Left ventricle myocardium superior (tissue), 1 donor: ENCODE data around the gene MCUB. TPM values are rescaled to one million over a fixed set of nuclear protein-coding genes. Genes with fewer than 3 reads are reported as not detected.
"Not testable (repeated sequence)": the region's sequence is repeated elsewhere in the genome, so short reads cannot be mapped to it uniquely, and the experiment has no call there.

Experiments
- ATAC-seq: fragments of 200-7000 bp; cut with Tn5 transposase; one replicate; pipeline ENCODE4 v1.9.1; 2020; ENCODE audit warnings: mild to moderate bottlenecking, moderate library complexity
- DNase-seq: peaks from one replicate; pipeline ENCODE4 v3.0.0-alpha.2; 2020
- intact Hi-C: fragments of 100-400 bp; cut with micrococcal nuclease; formaldehyde crosslinking; loops from one replicate; pipeline ENCODE4 v1.11.0; 2022
- total RNA-seq: library from RNA; stranded (reverse); fragmentation: NEBNext Ultra II Directional; extraction: Animal tissue kit (Norgen Biotek cat#: 25700); gene quantifications from one replicate; pipeline ENCODE4 v1.2.1, GENCODE V29; 2021
- donor health status: DM: no; HTN: yes; CAD: no; lungs with severe emphysema.

MCUB gene
- total RNA-seq, 1 donor from 2014 or later = 3.5 TPM

DNA sequence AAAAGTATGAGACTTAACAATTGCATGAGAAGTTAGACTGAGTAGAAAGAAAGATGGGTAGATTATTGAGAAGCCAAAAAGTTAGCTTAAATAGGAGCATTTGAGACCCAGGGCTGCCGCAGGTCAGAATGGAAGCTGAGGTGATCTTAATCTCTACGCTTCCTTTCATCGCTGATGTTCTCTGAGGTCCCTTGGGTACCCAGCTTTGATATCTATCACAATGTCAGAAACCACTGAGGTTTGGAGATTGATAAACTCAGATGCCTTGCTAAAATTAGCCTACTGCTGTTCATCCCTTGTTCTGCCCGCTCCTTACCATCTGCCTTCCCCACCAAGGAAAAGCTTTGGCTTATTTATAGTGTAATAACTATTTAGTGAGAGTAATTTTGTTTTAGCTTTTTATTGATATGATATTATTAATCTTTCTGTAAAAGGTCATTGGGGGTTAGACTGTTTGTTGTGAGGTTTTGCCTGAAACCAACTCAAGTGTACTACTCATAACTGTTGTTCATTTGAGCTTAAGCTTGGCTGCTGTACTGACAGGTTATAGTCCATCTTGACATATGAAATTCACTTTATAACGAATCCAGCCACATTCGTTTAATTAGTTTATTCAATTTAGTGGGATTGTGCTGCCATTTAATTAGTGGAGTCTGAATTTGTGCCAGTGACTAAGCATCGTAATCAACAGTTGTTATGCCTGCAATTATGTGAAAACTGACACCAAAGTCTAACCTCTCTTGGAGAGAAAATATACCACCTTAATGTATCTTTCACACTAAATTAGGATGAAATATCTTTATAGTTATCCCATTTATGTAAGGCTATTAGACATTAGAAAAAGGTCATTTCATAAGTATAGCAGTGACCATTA lies 15.1 kb downstream of the MCUB start:
- intact Hi-C loops = no loop called here
- ATAC-seq (no peak), DNase-seq (no peak)

- intact Hi-C loops = no loop called here
- ATAC-seq (no peak), DNase-seq (no peak)
Observed at GRCh38 chr4:109576462-109576861, 16.4 kb downstream of the MCUB start.

- DNase-seq (no peak), ATAC-seq (no peak)
- intact Hi-C loops = no loop called here
Observed at GRCh38 chr4:109578846-109579245, 18.8 kb downstream of the MCUB start.

- DNase-seq, intact Hi-C loops, ATAC-seq: not testable (repeated sequence)
Observed at GRCh38 chr4:109579997-109580396, 20.0 kb downstream of the MCUB start.

- intact Hi-C loops = no loop called here
- DNase-seq (no peak), ATAC-seq (no peak)
Observed at GRCh38 chr4:109588176-109588575, 28.1 kb downstream of the MCUB start.

DNA sequence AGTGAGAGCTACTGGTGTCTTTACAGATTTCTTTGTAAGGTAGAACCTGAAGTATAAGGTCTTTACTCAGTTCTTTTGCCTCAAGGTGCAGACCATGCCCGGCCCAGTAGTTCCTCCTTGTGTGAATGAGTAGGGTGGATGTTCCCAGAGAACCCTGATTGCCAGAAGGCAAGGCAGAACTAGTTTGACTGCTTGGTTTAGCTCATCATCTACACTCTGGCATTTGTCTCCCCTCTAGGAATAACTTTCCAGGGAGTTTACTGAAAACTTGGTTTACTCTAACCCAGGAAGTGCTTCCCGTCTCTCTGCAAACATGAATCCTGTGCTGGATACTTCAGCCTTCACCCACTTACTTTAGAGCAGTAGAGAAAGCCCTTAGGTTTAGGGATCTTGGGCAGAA lies 29.1 kb downstream of the MCUB start:
- no peak for ATAC-seq

DNA sequence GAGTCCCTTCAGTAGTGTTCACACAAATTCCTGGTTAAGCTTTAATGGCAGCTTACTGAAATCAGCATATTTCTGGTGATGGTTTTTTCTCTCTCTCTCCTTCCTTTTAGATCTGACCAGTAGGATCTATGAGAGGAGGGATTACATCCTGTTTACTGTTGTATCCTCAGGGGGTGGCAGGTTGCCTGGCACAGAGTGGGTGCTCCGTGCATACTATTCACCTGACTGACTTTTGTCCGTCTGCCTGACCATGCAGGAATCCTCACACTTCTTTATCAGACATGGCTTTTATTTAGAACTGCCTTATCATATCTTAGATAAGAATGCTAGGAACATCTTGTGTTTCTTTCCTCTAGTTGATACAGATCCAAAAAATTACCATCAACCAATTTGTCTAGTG lies 29.6 kb downstream of the MCUB start:
- ATAC-seq = peak; percentile 52
- intact Hi-C loops = no loop called here
- no peak for DNase-seq

More for the DNA sequence above, 29.1 kb downstream of the MCUB start:
- intact Hi-C loops = no loop called here
- no peak for DNase-seq

DNA sequence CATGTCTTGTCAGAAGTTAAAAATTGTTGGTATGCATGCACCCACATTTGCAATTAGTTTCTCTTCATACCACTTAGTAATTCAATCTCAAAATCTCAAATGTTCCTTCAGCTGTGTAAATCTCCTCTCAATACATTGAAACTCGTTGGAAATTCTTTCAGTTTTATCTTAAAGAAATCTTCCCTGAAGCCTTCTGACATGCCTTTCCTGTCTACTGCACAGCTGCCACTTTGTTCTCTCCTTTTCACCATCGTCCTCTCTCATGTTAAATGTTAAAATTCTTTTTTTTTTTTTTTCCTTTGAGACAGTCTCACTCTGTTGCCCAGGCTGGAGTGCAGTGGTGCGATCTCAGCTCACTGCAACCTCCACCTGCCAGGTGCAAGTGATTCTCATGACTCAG lies 30.9 kb downstream of the MCUB start:
- intact Hi-C loops = no loop called here

DNA sequence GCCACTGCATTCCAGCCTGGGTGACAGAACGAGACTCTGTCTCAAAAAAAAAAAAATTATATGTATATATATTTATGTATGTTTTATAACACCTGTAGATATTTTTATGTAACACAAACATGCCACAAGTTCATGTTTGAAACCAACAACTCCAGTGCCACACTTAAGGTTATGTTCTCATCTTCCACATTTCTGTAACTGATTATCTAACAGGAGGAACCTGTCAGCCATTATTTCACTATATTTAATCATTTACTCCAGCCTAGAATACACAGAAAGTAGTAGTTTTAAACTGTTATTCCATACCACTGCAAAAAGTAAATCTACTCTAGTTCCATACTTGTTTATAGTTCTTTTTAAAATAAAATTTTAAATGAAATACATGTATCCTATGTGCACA lies 32.3 kb downstream of the MCUB start:
- no peak for DNase-seq
- ATAC-seq = no peak
- intact Hi-C loops = no loop called here

More for the DNA sequence above, 30.9 kb downstream of the MCUB start:
- DNase-seq (no peak), ATAC-seq (no peak)

- ATAC-seq, DNase-seq, intact Hi-C loops: not testable (repeated sequence)
Observed at GRCh38 chr4:109595123-109595522, 35.1 kb downstream of the MCUB start.

GRCh38 chr4:109596420-109597085 lies 36.5 kb downstream of the MCUB start:
- DNase-seq, ATAC-seq, intact Hi-C loops: not testable (repeated sequence)

- DNase-seq (no peak), ATAC-seq (no peak)
- intact Hi-C loops = no loop called here
Observed at GRCh38 chr4:109599046-109599652, 39.1 kb downstream of the MCUB start.

DNA sequence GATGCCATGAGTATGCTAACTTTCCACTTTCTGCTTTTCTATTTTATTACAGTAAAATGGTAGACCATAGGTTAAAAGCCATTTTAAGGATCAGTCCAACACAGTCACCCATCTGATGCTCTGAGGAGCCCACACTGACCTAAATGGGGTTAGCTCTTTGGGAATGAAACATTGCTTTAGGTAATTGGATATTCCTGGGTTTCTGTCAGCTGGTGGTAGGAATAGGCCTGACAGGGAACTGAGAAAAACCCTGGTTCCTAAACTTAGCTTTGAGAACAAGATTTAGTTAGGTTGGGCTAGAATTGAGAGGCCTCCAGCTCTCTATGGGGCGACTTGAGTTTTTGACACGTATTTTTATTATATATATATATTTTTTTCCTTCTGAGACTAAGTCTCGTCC lies 40.4 kb downstream of the MCUB start:
- DNase-seq = no peak
- ATAC-seq = no peak
- intact Hi-C loops = no loop called here

DNA sequence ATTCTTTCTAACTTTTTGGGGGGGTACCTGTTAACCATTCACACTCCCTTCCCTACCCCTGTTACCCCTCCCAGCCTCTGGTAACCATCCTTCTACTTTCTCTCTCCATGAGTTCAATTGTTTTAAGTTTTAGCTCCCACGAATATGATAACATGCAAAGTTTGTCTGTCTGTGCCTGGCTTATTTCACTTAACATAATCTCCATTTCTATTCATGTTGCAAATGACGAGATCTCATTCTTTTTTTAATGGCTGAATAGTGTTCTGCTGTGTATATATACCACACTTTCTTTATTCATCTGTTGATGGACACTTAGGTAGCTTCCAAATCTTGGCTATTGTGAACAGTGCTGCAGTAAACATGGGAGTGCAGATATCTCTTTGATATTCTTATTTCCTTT lies 41.3 kb downstream of the MCUB start:
- no peak for ATAC-seq
- DNase-seq = no peak
- intact Hi-C loops = no loop called here

- intact Hi-C loops = no loop called here
- no peak for ATAC-seq
Observed at GRCh38 chr4:109607976-109608375, 47.9 kb downstream of the MCUB start.

GRCh38 chr4:109608879-109609278 lies 48.8 kb downstream of the MCUB start:
- DNase-seq (no peak), ATAC-seq (no peak)
- intact Hi-C loops = no loop called here

More at GRCh38 chr4:109607976-109608375, 47.9 kb downstream of the MCUB start:
- DNase-seq = no peak

DNA sequence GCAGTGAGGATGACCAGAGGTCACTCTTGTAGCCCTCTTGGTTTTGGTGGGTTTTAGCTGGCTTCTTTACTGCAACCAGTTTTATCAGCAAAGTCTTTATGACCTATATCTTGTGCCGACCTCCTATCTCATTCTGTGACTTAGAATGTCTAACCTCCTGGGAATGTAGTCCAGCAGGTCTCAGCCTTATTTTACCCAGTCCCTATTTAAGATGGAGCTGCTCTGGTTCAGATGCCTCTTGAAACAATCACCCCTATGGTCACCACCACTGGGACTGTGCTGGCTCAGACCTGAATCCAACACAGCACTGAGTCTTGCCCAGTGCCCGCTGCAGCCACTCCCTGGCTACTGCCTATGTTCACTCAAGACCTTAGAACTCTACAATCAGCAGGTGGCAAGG lies 49.4 kb downstream of the MCUB start:
- ATAC-seq = no peak

DNA sequence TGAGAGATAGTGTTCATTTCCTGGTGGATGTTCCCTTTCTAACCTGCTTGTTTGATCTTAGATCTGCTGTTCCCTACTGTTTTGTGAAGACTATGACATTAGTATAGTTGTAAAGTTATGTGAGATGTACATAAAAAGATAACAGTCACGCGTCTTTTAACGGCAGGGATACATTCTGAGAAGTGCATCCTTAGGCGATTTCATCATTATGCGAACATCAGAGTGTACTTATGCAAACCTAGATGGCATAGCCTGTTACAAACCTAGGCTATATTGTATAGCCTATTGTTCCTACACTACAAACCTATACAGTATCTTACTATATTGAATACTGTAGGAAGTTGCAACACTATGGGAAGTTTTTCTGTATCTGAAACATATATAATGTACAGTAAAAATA lies 50.4 kb downstream of the MCUB start:
- ATAC-seq = no peak
- intact Hi-C loops = no loop called here
- DNase-seq = no peak

More for the DNA sequence above, 49.4 kb downstream of the MCUB start:
- no peak for DNase-seq
- intact Hi-C loops = no loop called here

DNA sequence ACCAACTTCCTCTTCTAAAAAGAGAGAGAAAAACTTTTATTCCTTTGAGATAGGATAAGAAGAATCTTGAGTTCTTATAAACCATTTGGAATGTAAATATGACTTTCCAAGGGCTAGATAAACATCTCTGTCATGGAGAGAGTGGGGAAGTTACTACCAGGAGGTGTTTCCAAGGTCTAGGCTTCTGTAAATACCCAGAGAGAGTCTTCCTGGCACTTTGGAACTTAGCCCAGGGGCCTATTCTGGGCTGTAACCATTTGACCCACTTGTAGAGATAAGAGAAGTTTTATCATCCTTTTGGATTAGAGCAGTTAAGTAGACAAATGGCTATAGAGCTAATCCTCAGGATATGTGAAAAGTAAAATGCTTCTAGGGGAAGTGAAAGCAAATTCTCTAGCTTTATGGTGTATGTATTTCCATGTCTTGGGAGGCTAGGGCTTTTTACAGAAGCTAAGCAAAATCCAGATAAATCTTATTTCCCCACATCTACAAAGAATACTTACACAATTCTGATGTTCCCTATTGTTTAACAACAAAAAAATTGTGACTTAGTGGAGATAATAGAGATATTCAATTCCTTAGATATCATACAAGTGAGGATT lies 51.1 kb downstream of the MCUB start:
- intact Hi-C loops = no loop called here
- DNase-seq = no peak
- no peak for ATAC-seq

- intact Hi-C loops = no loop called here
- no peak for DNase-seq
- no peak for ATAC-seq
Observed at GRCh38 chr4:109614015-109614414, 54.0 kb downstream of the MCUB start.
